GM23338 (cell line): ENCODE measurements around the gene TIMMDC1. TPM values are rescaled to one million over a fixed set of nuclear protein-coding genes. Genes with fewer than 3 reads are reported as not detected.
A peak's percentile ranks its signal among the peaks of the same experiment; 100 is the strongest.

Experiments
- ATAC-seq: fragments of 200-7000 bp; cut with Tn5 transposase; 3 replicates; pipeline ENCODE4 v1.9.1; 2020
- DNase-seq: peaks from one replicate; pipeline ENCODE4 v3.0.0-alpha.2; 2015; ENCODE audit warnings: low spot score
- H2AFZ ChIP-seq: fragments of 200-600 bp; sonication (generic); 2 replicates; pipeline ENCODE4 v1.8.0; 2016; ENCODE audit warnings: antibody characterized with exemption, mild to moderate bottlenecking, moderate library complexity
- H3F3A ChIP-seq: fragments of 200-600 bp; sonication (generic); replicated peaks from 2 replicates; pipeline ENCODE4 v1.8.0; 2017; ENCODE audit warnings: antibody characterized with exemption, mixed run types, low read depth
- H3K27ac ChIP-seq: fragments of 200-600 bp; sonication (generic); 2 replicates; pipeline ENCODE4 v1.6.1; 2016; ENCODE audit warnings: low read depth
- H3K27me3 ChIP-seq: fragments of 200-600 bp; sonication (generic); 2 replicates; pipeline ENCODE4 v1.8.0; 2016; ENCODE audit warnings: mild to moderate bottlenecking, mixed run types, moderate library complexity; ENCODE audit not compliant: insufficient read depth
- H3K36me3 ChIP-seq: fragments of 200-600 bp; sonication (generic); 2 replicates; pipeline ENCODE4 v1.8.0; 2016; ENCODE audit warnings: mild to moderate bottlenecking; ENCODE audit not compliant: insufficient read depth
- H3K4me1 ChIP-seq: fragments of 200-600 bp; sonication (generic); 2 replicates; pipeline ENCODE4 v1.8.0; 2016; ENCODE audit warnings: mild to moderate bottlenecking, moderate library complexity; ENCODE audit not compliant: insufficient read depth
- H3K4me2 ChIP-seq: fragments of 200-600 bp; sonication (generic); 2 replicates; pipeline ENCODE4 v1.7.1; 2017; ENCODE audit warnings: mixed run types
- H3K4me3 ChIP-seq: fragments of 200-600 bp; sonication (generic); 2 replicates; pipeline ENCODE4 v1.6.1; 2016; ENCODE audit warnings: mixed run types
- H3K79me2 ChIP-seq: fragments of 200-600 bp; sonication (generic); replicated peaks from 2 replicates; pipeline ENCODE4 v1.8.0; 2017; ENCODE audit warnings: mild to moderate bottlenecking; ENCODE audit not compliant: insufficient read depth
- H3K9me2 ChIP-seq: fragments of 200-600 bp; sonication (generic); 2 replicates; pipeline ENCODE4 v1.8.0; 2017; ENCODE audit not compliant: insufficient read depth
- H4K20me1 ChIP-seq: fragments of 200-600 bp; sonication (generic); replicated peaks from 2 replicates; pipeline ENCODE4 v1.8.0; 2017; ENCODE audit warnings: mild to moderate bottlenecking; ENCODE audit not compliant: insufficient read depth
- H3K27ac Mint-ChIP-seq: 2 replicates; pipeline ENCODE4 v1.8.0; 2020; ENCODE audit warnings: inconsistent platforms, mild to moderate bottlenecking, moderate library complexity, mixed read lengths
- H3K27me3 Mint-ChIP-seq: 3 replicates; pipeline ENCODE4 v1.8.0; 2022; ENCODE audit warnings: low read depth, mild to moderate bottlenecking, moderate library complexity, mixed read lengths, inconsistent platforms; ENCODE audit not compliant: insufficient read depth, poor library complexity
- H3K36me3 Mint-ChIP-seq: 3 replicates; pipeline ENCODE4 v1.8.0; 2021; ENCODE audit warnings: low read depth, mild to moderate bottlenecking, inconsistent platforms, moderate library complexity, mixed read lengths
- H3K4me1 Mint-ChIP-seq: 3 replicates; pipeline ENCODE4 v1.8.0; 2020; ENCODE audit warnings: mild to moderate bottlenecking, inconsistent platforms, mixed read lengths
- H3K4me3 Mint-ChIP-seq: 3 replicates; pipeline ENCODE4 v1.8.0; 2021; ENCODE audit warnings: moderate library complexity, mild to moderate bottlenecking, inconsistent platforms, mixed read lengths
- H3K9me3 Mint-ChIP-seq: 3 replicates; pipeline ENCODE4 v1.8.0; 2020; ENCODE audit warnings: moderate library complexity, mild to moderate bottlenecking, inconsistent platforms, mixed read lengths
- CREB1 ChIP-seq: fragments of 250-450 bp; sonication (Bioruptor Pico); IDR thresholded peaks from 2 replicates; pipeline ENCODE4 v1.5.0; 2020; ENCODE audit warnings: low read depth, mild to moderate bottlenecking, moderate library complexity
- CTCF ChIP-seq, 2 experiments: fragments of 200-600 bp in 1 of 2; sonication (generic) in 1 of 2; conservative IDR thresholded peaks; 2 replicates each; pipeline versions ENCODE4 v1.5.1 to v1.6.1; 2016 to 2017; ENCODE audit warnings: antibody characterized with exemption in 2 of 2, low read depth in 2 of 2, mild to moderate bottlenecking in 2 of 2, moderate library complexity in 1 of 2
- ETS1 ChIP-seq: IDR thresholded peaks from 2 replicates; pipeline ENCODE4 v1.6.1; 2016; ENCODE audit warnings: antibody characterized with exemption
- EZH2 ChIP-seq: fragments of 200-600 bp; sonication (generic); IDR thresholded peaks from one replicate; pipeline ENCODE4 v1.8.0; 2017; ENCODE audit warnings: antibody characterized with exemption, mild to moderate bottlenecking, low read depth; ENCODE audit not compliant: unreplicated experiment
- JUNB ChIP-seq: IDR thresholded peaks from one replicate; pipeline ENCODE4 v1.6.1; 2016; ENCODE audit warnings: antibody characterized with exemption; ENCODE audit not compliant: unreplicated experiment
- NANOG ChIP-seq: IDR thresholded peaks from 2 replicates; pipeline ENCODE4 v1.6.1; 2016; ENCODE audit warnings: antibody characterized with exemption, borderline replicate concordance
- STAT1 ChIP-seq: IDR thresholded peaks from one replicate; pipeline ENCODE4 v1.6.1; 2016; ENCODE audit warnings: antibody characterized with exemption; ENCODE audit not compliant: unreplicated experiment
- ZNF114 ChIP-seq: fragments of 250-450 bp; sonication (Bioruptor Pico); IDR thresholded peaks from 2 replicates; pipeline ENCODE4 v1.5.0; 2020; ENCODE audit warnings: mild to moderate bottlenecking, moderate library complexity
- ZNF331 ChIP-seq: fragments of 250-450 bp; sonication (Bioruptor Pico); IDR thresholded peaks from 2 replicates; pipeline ENCODE4 v1.5.0; 2020; ENCODE audit warnings: low read depth, mild to moderate bottlenecking, moderate library complexity
- ZNF462 ChIP-seq: fragments of 250-450 bp; sonication (Bioruptor Pico); IDR thresholded peaks from 2 replicates; pipeline ENCODE4 v1.5.0; 2020; ENCODE audit warnings: mild to moderate bottlenecking, moderate library complexity
- polyA plus RNA-seq: library from polyadenylated mRNA; unstranded; fragments of >200 nt; fragmentation: Nextera tagmentation; extraction: Ambion mirVana; gene quantifications from 2 replicates; pipeline ENCODE4 v1.2.1, GENCODE V29; 2016
- total RNA-seq: library from RNA; depleted of rRNA; stranded (reverse); fragments of >200 nt; shearing (Covaris generic); gene quantifications from 2 replicates; pipeline ENCODE4 v1.2.3, GENCODE V29; 2014

TIMMDC1 gene
- total and polyA plus RNA-seq, 2 experiments from 2014 or later = 62.2 to 105 TPM

- no peak for ATAC-seq
- Mint-ChIP-seq H3K4me3 (no peak overlapping the region), H3K27ac (no peak overlapping the region), H3K4me1 (peaks cover 22% of the 10 kb centered on the region), H3K36me3 (peaks cover 6% of the 10 kb centered on the region; the same call in 1 of the 3 replicates), H3K9me3 (no peaks in the 10 kb centered on the region), H3K27me3 (no peaks in the 10 kb centered on the region)
- TF ChIP-seq ZNF114 (CRISPR knock-in tag) (no peak), JUNB (no peak), ETS1 (no peak)
- no peaks in the 10 kb centered on the region for H4K20me1 ChIP-seq
- no peaks in the 10 kb centered on the region for H3K27me3 ChIP-seq
- peaks cover 9% of the 10 kb centered on the region for H3K9me2 ChIP-seq
- H3K79me2 ChIP-seq = no peaks in the 10 kb centered on the region
- no peak overlapping the region for H3K4me2 ChIP-seq
- H3F3A ChIP-seq = 0 out of 2 replicates have a peak, but pooled peaks cover 2% of the 10 kb centered on the region
- H2AFZ ChIP-seq = no peak overlapping the region
- DNase-seq = no peak
- H3K36me3 ChIP-seq = no peaks in the 10 kb centered on the region
- no peak overlapping the region for H3K4me3 ChIP-seq
- H3K4me1 ChIP-seq = peaks cover 18% of the 10 kb centered on the region
- no peak overlapping the region for H3K27ac ChIP-seq
Measured at GRCh38 chr3:119527714-119528113, 29.4 kb downstream of the TIMMDC1 start.

- Histone ChIP-seq H3F3A (0 out of 2 replicates have a peak, but pooled peaks cover 2% of the 10 kb centered on the region), H3K79me2 (no peaks in the 10 kb centered on the region), H2AFZ (peak overlapping the region; percentile 90; the same call in 1 of the 2 replicates), H3K4me3 (no peak overlapping the region), H3K4me2 (no peak overlapping the region), H3K9me2 (peaks cover 9% of the 10 kb centered on the region), H3K36me3 (no peaks in the 10 kb centered on the region), H3K4me1 (peaks cover 11% of the 10 kb centered on the region), H3K27ac (no peak overlapping the region), H4K20me1 (no peaks in the 10 kb centered on the region), H3K27me3 (no peaks in the 10 kb centered on the region)
- ATAC-seq (no peak), DNase-seq (no peak)
- Mint-ChIP-seq H3K27me3 (peaks cover 2% of the 10 kb centered on the region), H3K4me3 (no peak overlapping the region), H3K36me3 (peaks cover 3% of the 10 kb centered on the region; the same call in 1 of the 3 replicates), H3K27ac (no peak overlapping the region), H3K9me3 (no peaks in the 10 kb centered on the region), H3K4me1 (peaks cover 11% of the 10 kb centered on the region)
- TF ChIP-seq ZNF331 (CRISPR knock-in tag) (no peak), ZNF462 (CRISPR knock-in tag) (no peak), ETS1 (no peak), NANOG (no peak), EZH2 (no peak), CTCF (conservative IDR thresholded peaks at IDR 0.05; ENCODE audit: low read depth in 2 of 2) (no peak), JUNB (no peak), CREB1 (no peak), ZNF114 (CRISPR knock-in tag) (no peak), STAT1 (no peak)
Measured at GRCh38 chr3:119529883-119530282, 31.5 kb downstream of the TIMMDC1 start.
